Spleen (tissue), 11 donors: ENCODE measurements around the gene LRCH4. TPM values are rescaled to one million over a fixed set of nuclear protein-coding genes. Genes with fewer than 3 reads are reported as not detected.
"Not testable (repeated sequence)": the region's sequence is repeated elsewhere in the genome, so short reads cannot be mapped to it uniquely, and the experiment has no call there.

Experiments
- DNase-seq: peaks from one replicate; pipeline ENCODE4 v3.0.0-alpha.2; 2020
- H3K27ac ChIP-seq, 8 donors: fragments of 200-600 bp; sonication (generic) in 7 of 8; 1 replicate in 4 of 8; 2 replicates in 4 of 8; pipeline versions ENCODE4 v1.5.0 to v1.8.0; 2016 to 2021; ENCODE audit warnings: inconsistent platforms in 4 of 8, mild to moderate bottlenecking in 4 of 8, moderate library complexity in 1 of 8
- H3K27me3 ChIP-seq, 7 donors: fragments of 200-600 bp; sonication (generic) in 6 of 7; replicated peaks in 1 of 7; 1 replicate in 4 of 7; 2 replicates in 3 of 7; pipeline versions ENCODE4 v1.5.0 to v1.8.0; 2016 to 2021; ENCODE audit warnings: inconsistent platforms in 3 of 7, mild to moderate bottlenecking in 1 of 7
- H3K36me3 ChIP-seq, 6 donors: fragments of 200-600 bp; sonication (generic) in 5 of 6; 1 replicate in 4 of 6; 2 replicates in 2 of 6; pipeline versions ENCODE4 v1.5.0 to v1.8.0; 2016 to 2021; ENCODE audit warnings: inconsistent platforms in 2 of 6
- H3K4me1 ChIP-seq, 6 donors: fragments of 200-600 bp; sonication (generic) in 5 of 6; 1 replicate in 3 of 6; 2 replicates in 3 of 6; pipeline versions ENCODE4 v1.5.0 to v1.8.0; 2016 to 2021; ENCODE audit warnings: inconsistent platforms in 3 of 6
- H3K4me3 ChIP-seq, 8 donors: fragments of 200-600 bp; sonication (generic) in 7 of 8; 1 replicate in 4 of 8; 2 replicates in 4 of 8; pipeline versions ENCODE4 v1.5.0 to v1.8.0; 2016 to 2021; ENCODE audit warnings: inconsistent platforms in 4 of 8, mild to moderate bottlenecking in 4 of 8, moderate library complexity in 2 of 8
- H3K9me3 ChIP-seq, 8 donors: fragments of 200-600 bp; sonication (generic) in 7 of 8; 1 replicate in 4 of 8; 2 replicates in 4 of 8; pipeline versions ENCODE4 v1.5.0 to v1.8.0; 2016 to 2021; ENCODE audit warnings: inconsistent platforms in 4 of 8
- POLR2A ChIP-seq, 3 donors: fragments of 450-650 bp; IDR thresholded peaks; one replicate each; pipeline ENCODE4 v1.5.1; 2017; ENCODE audit warnings: antibody characterized with exemption in 3 of 3, mild to moderate bottlenecking in 1 of 3
- POLR2AphosphoS5 ChIP-seq, 3 donors: sonication (generic); formaldehyde crosslinking; IDR thresholded peaks; one replicate each; pipeline ENCODE4 v1.5.1; 2017; ENCODE audit warnings: antibody characterized with exemption in 3 of 3
- WGBS, 5 donors: extraction: QIAGEN DNeasy Blood & Tissue Kit in 3 of 5; methylation state at CpG; one replicate each; pipeline versions ENCODE4 v1.1.5 to v1.1.7; 2013 to 2018; 5-methylcytosine and 5-hydroxymethylcytosine counted together
- intact Hi-C: fragments of 100-400 bp; cut with DNase I; formaldehyde crosslinking; loops from one replicate; pipeline ENCODE4 v1.15.0; 2023; ENCODE audit warnings: low total_unique reads
- polyA plus RNA-seq, 3 donors: library from polyadenylated mRNA; stranded (reverse); fragments of 200-250 nt; gene quantifications; one replicate each; pipeline ENCODE4 v1.2.1, GENCODE V29; 2013
- total RNA-seq, 7 donors: library from RNA; depleted of rRNA in 3 of 7; stranded (reverse); fragments of >200 nt in 3 of 7; fragmentation: NEBNext Ultra II Directional in 4 of 7; extraction: Animal tissue kit (Norgen Biotek cat#: 25700) in 4 of 7; gene quantifications; one replicate each; pipeline versions ENCODE4 v1.1.0 to v1.2.1, GENCODE V29; 2016 to 2021
- TF ChIP-seq, protein P1 (sequence below), 11 experiments: fragments of 200-600 bp in 7 of 11; fragments of 450-650 bp in 4 of 11; sonication (generic) in 4 of 11; IDR thresholded peaks in 8 of 11; conservative IDR thresholded peaks in 3 of 11; 1 replicate in 7 of 11; 2 replicates in 4 of 11; pipeline versions ENCODE4 v1.4.0 to v1.8.0; 2016 to 2021; ENCODE audit warnings: antibody characterized with exemption in 11 of 11, inconsistent platforms in 4 of 11, mild to moderate bottlenecking in 1 of 11
- donor health status: healthy with polysubstance abuse.
- donor health status: DM: no; HTN: no; CAD: no; lungs with moderate emphysema.
- donor health status: DM: no; HTN: no; CAD: no.
- donor health status: Bipolar disorder and iron deficiency.
- donor health status: healthy.
- donor health status: DM: no; HTN: no; CAD: no.
- donor health status: DM: yes; HTN: yes; CAD: no.

Gene LRCH4
- total and polyA plus RNA-seq, 10 donors = 145 to 333 (median 197) TPM

DNA sequence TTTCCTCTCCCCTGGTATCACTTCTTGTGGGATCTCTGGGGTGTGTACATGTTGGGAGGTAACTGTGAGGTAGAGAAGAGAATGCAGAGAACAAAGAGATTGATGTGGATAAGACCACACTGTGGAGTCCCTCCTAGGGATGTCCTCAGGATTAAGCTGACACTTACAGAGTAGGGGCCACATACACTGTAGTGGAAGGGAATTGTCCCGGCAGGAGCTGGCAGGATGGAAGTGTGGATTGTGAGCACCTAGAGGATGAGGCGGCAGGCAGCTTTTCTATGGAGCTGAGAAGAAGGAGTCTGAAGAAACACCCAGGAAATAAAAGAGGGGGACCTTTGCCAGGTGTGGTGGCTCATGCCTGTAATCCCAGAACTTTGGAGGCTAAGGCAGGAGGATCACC, 33.4 kb downstream of the LRCH4 start:
- no peaks in the 10 kb centered on the region for H3K9me3 ChIP-seq
- no peak for DNase-seq
- peaks cover 0 to 79% (median 37%) of the 10 kb centered on the region in 6 donors for H3K36me3 ChIP-seq
- 94 to 100% (median 99%) methylated on average over 2 of the region's 2 CpGs for WGBS, 5 donors
- intact Hi-C loops = no loop called here
- no peaks in the 10 kb centered on the region for H3K27me3 ChIP-seq
- H3K4me3 ChIP-seq = no peak overlapping the region
- H3K4me1 ChIP-seq = peaks cover 26 to 39% (median 31%) of the 10 kb centered on the region in 6 donors
- TF ChIP-seq POLR2AphosphoS5 (IDR thresholded peaks at IDR 0.05) = no peak
- TF ChIP-seq, protein P1, sequence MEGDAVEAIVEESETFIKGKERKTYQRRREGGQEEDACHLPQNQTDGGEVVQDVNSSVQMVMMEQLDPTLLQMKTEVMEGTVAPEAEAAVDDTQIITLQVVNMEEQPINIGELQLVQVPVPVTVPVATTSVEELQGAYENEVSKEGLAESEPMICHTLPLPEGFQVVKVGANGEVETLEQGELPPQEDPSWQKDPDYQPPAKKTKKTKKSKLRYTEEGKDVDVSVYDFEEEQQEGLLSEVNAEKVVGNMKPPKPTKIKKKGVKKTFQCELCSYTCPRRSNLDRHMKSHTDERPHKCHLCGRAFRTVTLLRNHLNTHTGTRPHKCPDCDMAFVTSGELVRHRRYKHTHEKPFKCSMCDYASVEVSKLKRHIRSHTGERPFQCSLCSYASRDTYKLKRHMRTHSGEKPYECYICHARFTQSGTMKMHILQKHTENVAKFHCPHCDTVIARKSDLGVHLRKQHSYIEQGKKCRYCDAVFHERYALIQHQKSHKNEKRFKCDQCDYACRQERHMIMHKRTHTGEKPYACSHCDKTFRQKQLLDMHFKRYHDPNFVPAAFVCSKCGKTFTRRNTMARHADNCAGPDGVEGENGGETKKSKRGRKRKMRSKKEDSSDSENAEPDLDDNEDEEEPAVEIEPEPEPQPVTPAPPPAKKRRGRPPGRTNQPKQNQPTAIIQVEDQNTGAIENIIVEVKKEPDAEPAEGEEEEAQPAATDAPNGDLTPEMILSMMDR (IDR thresholded peaks at IDR 0.05 in 8 of 11, conservative IDR thresholded peaks at IDR 0.05 in 3 of 11) = no peak
- TF ChIP-seq POLR2A (IDR thresholded peaks at IDR 0.05) = no peak
- H3K27ac ChIP-seq = peak overlapping the region in 1 of 8 donors; percentile 6

DNA sequence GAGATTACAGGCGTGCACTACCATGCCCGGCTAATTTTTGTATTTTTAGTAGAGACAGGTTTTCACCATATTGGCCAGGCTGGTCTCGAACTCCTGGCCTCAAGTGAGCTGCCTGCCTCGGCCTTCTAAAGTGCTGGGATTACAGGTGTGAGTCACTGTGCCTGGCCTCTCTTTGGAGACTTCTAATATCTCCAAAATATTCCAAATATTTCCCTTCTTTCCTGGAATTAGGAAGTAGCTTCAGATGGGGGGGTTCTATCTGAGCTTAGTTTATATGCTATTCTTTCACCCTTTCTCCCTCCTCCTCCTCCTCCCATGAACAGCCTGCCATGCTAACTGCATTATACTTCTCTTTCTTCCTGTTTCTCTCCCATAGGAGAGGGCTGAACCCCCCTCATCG, 37.5 kb downstream of the LRCH4 start:
- H3K9me3 ChIP-seq, intact Hi-C loops, DNase-seq, H3K4me3 ChIP-seq, H3K27me3 ChIP-seq: not testable (repeated sequence)
- 68 to 87% (median 73%) methylated on average over 5 of the region's 5 CpGs for WGBS, 5 donors
- peaks cover 0 to 41% (median 13%) of the 10 kb centered on the region in 6 donors for H3K36me3 ChIP-seq
- H3K27ac ChIP-seq = peak overlapping the region; percentile 74 to 93 (median 86)
- peaks cover 62 to 80% (median 72%) of the 10 kb centered on the region in 6 donors for H3K4me1 ChIP-seq

DNA sequence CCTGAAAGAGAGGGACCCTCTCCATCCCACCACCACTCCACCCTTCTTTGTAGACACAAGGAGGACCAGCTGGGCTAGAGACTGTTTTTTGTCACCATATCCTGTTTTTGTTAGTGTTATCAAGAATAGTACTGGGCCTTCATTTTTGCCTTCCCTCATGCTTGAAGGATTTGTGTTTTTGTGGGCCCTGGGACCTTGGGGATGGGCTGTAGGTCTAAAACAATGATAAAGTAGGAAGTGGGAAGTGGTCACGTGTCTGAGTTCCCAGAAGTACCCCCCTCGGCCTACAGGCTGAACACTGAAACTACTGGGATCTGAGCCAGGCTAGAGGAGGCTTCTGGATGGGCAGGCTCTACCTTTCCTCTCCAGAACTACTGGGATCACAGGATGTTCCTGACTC, 38.1 kb downstream of the LRCH4 start:
- WGBS, 5 donors = 3 to 30% (median 11%) methylated on average over 2 of the region's 2 CpGs
- Histone ChIP-seq H3K36me3 (peaks cover 0 to 35% (median 7%) of the 10 kb centered on the region in 6 donors), H3K9me3 (no peaks in the 10 kb centered on the region), H3K4me3 (no peak overlapping the region), H3K27ac (peak overlapping the region; percentile 74 to 93 (median 86)), H3K4me1 (peaks cover 63 to 86% (median 76%) of the 10 kb centered on the region in 6 donors), H3K27me3 (no peaks in the 10 kb centered on the region)
- no peak for DNase-seq
- TF ChIP-seq POLR2AphosphoS5 (IDR thresholded peaks at IDR 0.05) (peak in 1 of 3 donors; percentile 80), POLR2A (IDR thresholded peaks at IDR 0.05) (no peak)
- TF ChIP-seq, protein P1 (IDR thresholded peaks at IDR 0.05 in 8 of 11, conservative IDR thresholded peaks at IDR 0.05 in 3 of 11) = peak in 5 of 11 experiments; percentile 12 to 41 (median 27)
- intact Hi-C loops = no loop called here

DNA sequence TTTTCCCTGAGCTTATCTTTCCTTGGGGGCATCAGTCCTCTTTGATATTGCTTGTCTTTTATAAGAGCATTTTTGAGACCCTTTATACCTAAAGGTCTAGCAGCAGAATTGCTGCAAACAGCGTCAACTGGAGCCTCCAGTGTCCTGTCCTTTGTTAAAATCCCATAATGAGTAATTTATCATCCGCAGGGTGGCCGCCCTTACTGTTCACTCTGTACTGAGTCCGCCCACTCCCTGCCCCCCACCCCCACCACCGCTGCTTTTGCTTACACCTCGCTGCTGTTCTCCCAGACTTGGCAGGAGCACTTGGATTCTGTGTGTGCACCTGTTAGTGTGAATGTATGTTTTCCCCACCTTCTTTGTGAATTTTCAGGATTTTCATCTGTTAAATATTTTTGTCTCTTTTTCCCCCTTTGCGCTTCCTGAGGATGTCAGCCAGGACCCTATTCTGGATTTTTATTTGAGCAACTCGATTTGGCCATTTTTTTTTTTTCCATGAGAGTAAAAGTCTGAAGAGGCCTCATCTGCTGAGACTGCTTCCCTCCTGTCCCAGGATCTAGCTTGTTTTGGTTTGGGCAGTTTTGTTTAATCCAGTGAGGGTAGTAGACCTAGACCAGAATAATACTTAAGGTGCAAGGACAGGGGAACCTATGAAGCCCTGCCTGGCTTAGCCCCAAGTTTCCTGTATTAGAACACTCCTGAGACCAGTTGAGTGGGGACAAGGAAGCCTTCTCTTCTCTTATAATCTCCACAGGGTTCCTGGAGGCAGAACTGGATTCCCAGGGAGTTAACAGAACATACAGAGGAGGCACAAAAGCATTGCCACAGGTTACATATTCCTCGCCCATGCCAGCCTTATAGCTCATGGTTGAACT, 38.8 kb downstream of the LRCH4 start:
- intact Hi-C loops = no loop called here

More for the DNA sequence above, 38.8 kb downstream of the LRCH4 start:
- 57 to 72% (median 69%) methylated on average over 9 of the region's 9 CpGs for WGBS, 5 donors
- H3K27me3 ChIP-seq = no peaks in the 10 kb centered on the region
- DNase-seq = no peak
- H3K4me3 ChIP-seq = peak overlapping the region in 1 of 8 donors; percentile 30
- TF ChIP-seq, protein P1 (IDR thresholded peaks at IDR 0.05 in 8 of 11, conservative IDR thresholded peaks at IDR 0.05 in 3 of 11) = no peak
- no peak for TF ChIP-seq POLR2A (IDR thresholded peaks at IDR 0.05)
- no peak for TF ChIP-seq POLR2AphosphoS5 (IDR thresholded peaks at IDR 0.05)
- H3K4me1 ChIP-seq = peaks cover 69 to 93% (median 83%) of the 10 kb centered on the region in 6 donors
- H3K9me3 ChIP-seq = no peaks in the 10 kb centered on the region
- H3K36me3 ChIP-seq = peaks cover 0 to 28% (median 4%) of the 10 kb centered on the region in 6 donors
- peak overlapping the region; percentile 74 to 93 (median 86) for H3K27ac ChIP-seq
